Karpas-422 (cell line): ENCODE data around the gene SEPTIN6. TPM values are rescaled to one million over a fixed set of nuclear protein-coding genes. Genes with fewer than 3 reads are reported as not detected.

ENCODE experiments used
- DNase-seq: peaks from one replicate; pipeline ENCODE4 v3.0.0-alpha.2; 2015
- H2AFZ ChIP-seq: fragments of 200-600 bp; sonication (generic); 2 replicates; pipeline ENCODE4 v1.6.1; 2014; ENCODE audit warnings: antibody characterized with exemption, low read length, mixed read lengths
- H3K27ac ChIP-seq: fragments of 200-600 bp; sonication (generic); 2 replicates; pipeline ENCODE4 v1.5.1; 2014; ENCODE audit warnings: mild to moderate bottlenecking, low read length, moderate library complexity
- H3K27me3 ChIP-seq: fragments of 200-600 bp; sonication (generic); 2 replicates; pipeline ENCODE4 v1.6.1; 2014; ENCODE audit warnings: low read length, mixed read lengths
- H3K36me3 ChIP-seq: fragments of 200-600 bp; sonication (generic); 2 replicates; pipeline ENCODE4 v1.6.1; 2014; ENCODE audit warnings: low read length, mixed read lengths; ENCODE audit not compliant: insufficient read depth
- H3K4me1 ChIP-seq: fragments of 200-600 bp; sonication (generic); 2 replicates; pipeline ENCODE4 v1.6.1; 2014; ENCODE audit warnings: mild to moderate bottlenecking, low read length, mixed read lengths
- H3K4me2 ChIP-seq: fragments of 200-600 bp; sonication (generic); 2 replicates; pipeline ENCODE4 v1.6.1; 2014; ENCODE audit warnings: low read length, low read depth, mild to moderate bottlenecking; ENCODE audit not compliant: poor library complexity, severe bottlenecking
- H3K4me3 ChIP-seq: fragments of 200-600 bp; sonication (generic); 2 replicates; pipeline ENCODE4 v1.5.1; 2014; ENCODE audit warnings: mild to moderate bottlenecking, antibody characterized with exemption, low read length, mixed read lengths
- H3K79me2 ChIP-seq: fragments of 200-600 bp; sonication (generic); 2 replicates; pipeline ENCODE4 v1.6.1; 2014; ENCODE audit warnings: mild to moderate bottlenecking, low read length, mixed read lengths
- H3K9ac ChIP-seq: fragments of 200-600 bp; sonication (generic); 2 replicates; pipeline ENCODE4 v1.6.0; 2014; ENCODE audit warnings: low read length
- H3K9me2 ChIP-seq: fragments of 200-600 bp; sonication (generic), shearing (Covaris generic); replicated peaks from 2 replicates; pipeline ENCODE4 v1.6.0; 2014; ENCODE audit warnings: mild to moderate bottlenecking, low read length, moderate library complexity; ENCODE audit not compliant: insufficient read depth
- H3K9me3 ChIP-seq: fragments of 300-700, 200-600 bp; sonication (generic); 2 replicates; pipeline ENCODE4 v1.6.1; 2014; ENCODE audit warnings: low read length, mixed read lengths
- H4K20me1 ChIP-seq: fragments of 200-600 bp; sonication (generic); 2 replicates; pipeline ENCODE4 v1.6.1; 2014; ENCODE audit warnings: mild to moderate bottlenecking, antibody characterized with exemption, low read length, low read depth; ENCODE audit not compliant: insufficient read depth
- total RNA-seq: library from RNA; depleted of rRNA; stranded (reverse); fragments of >200 nt; shearing (Covaris generic); gene quantifications from 2 replicates; pipeline ENCODE4 v1.2.3, GENCODE V29; 2014; ENCODE audit warnings: low replicate concordance; rRNA removed

The SEPTIN6 gene
- 20.2 and 23.2 TPM in 2 replicates for total RNA-seq

- Histone ChIP-seq H3K27me3 (peaks cover 3% of the 10 kb centered on the region; the same call in 1 of the 2 replicates), H3K9me3 (no peaks in the 10 kb centered on the region), H3K9me2 (no peaks in the 10 kb centered on the region), H4K20me1 (no peaks in the 10 kb centered on the region), H3K9ac (peak within 1 kb of the TSS; percentile 71), H3K79me2 (no peaks in the 10 kb centered on the region), H3K4me2 (peak within 1 kb of the TSS; percentile 74), H3K4me3 (peak within 1 kb of the TSS; percentile 65), H3K36me3 (no peaks in the 10 kb centered on the region), H3K4me1 (peaks cover 53% of the 10 kb centered on the region), H2AFZ (peak within 1 kb of the TSS; percentile 68; the same call in 1 of the 2 replicates), H3K27ac (no peak within 1 kb of the TSS)
- DNase-seq: peak; percentile 72
These were observed at the start of gene SEPTIN6 for GRCh38 chrX:119693040-119693995. Gene SEPTIN6, minus strand, starts transcription at chrX:119693168. Its CDS starts 63 bp downstream, at chrX:119693105.

DNA sequence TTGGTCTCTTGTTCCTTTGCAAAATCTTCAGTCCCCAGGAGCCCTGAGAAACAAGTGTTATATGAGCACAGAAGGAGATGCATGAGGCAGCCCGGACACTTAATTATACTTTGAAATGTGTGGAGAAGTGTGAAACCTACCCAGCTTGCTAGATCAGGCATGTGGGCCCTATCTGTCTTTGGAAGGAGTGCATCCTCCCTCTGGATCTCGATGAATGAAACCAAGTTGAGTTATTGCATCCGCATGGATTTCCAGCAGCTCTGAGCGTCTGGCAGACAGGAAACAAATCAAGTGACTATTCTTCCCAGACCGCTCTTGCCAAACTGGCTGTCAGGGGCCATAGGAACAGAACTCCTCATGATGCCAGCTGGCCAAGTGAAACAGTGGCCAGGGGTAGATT is 45.8 kb upstream of the SEPTIN6 start:
- Histone ChIP-seq H3K27ac (no peak overlapping the region), H3K79me2 (no peaks in the 10 kb centered on the region), H3K36me3 (no peaks in the 10 kb centered on the region), H2AFZ (no peak overlapping the region), H4K20me1 (no peaks in the 10 kb centered on the region), H3K9me3 (no peaks in the 10 kb centered on the region), H3K27me3 (no peaks in the 10 kb centered on the region), H3K4me1 (no peaks in the 10 kb centered on the region), H3K4me2 (no peak overlapping the region), H3K4me3 (no peak overlapping the region), H3K9me2 (no peaks in the 10 kb centered on the region), H3K9ac (no peak overlapping the region)
- no peak for DNase-seq

DNA sequence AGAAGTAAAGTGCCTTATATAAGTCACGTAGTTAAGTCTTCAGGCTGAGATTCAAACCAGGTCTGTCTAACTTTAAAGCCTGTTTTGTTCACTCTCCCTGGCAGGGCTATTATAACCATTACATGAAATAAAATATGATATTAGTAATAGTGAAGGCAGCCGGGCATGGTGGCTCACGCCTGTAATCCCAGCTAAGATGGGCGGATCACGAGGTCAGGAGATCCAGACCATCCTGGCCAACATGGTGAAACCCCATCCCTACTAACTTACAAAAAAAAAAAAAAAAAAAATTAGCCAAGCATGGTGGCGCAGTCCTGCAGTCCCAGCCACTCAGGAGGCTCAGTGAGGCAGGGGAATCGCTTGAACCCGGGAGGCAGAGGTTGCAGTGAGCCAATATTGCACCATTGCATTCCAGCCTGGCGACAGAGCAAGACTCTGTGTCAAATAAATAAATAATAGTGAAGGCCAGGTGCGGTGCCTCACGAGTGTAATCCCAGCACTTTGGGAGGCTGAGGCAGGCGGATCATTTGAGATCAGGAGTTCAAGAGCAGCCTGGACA is 43.3 kb upstream of the SEPTIN6 start:
- no peak overlapping the region for H3K9ac ChIP-seq
- no peaks in the 10 kb centered on the region for H3K27me3 ChIP-seq
- H2AFZ ChIP-seq: no peak overlapping the region
- no peak overlapping the region for H3K4me2 ChIP-seq
- no peaks in the 10 kb centered on the region for H4K20me1 ChIP-seq
- H3K79me2 ChIP-seq: no peaks in the 10 kb centered on the region
- no peak for DNase-seq
- H3K9me2 ChIP-seq: no peaks in the 10 kb centered on the region
- H3K4me3 ChIP-seq: no peak overlapping the region
- H3K4me1 ChIP-seq: no peaks in the 10 kb centered on the region
- H3K9me3 ChIP-seq: no peaks in the 10 kb centered on the region
- H3K36me3 ChIP-seq: no peaks in the 10 kb centered on the region
- H3K27ac ChIP-seq: no peak overlapping the region

- no peak for DNase-seq
- Histone ChIP-seq H3K9me2 (no peaks in the 10 kb centered on the region), H3K27ac (no peak overlapping the region), H3K79me2 (no peaks in the 10 kb centered on the region), H3K27me3 (no peaks in the 10 kb centered on the region), H3K36me3 (no peaks in the 10 kb centered on the region), H3K4me3 (no peak overlapping the region), H4K20me1 (no peaks in the 10 kb centered on the region), H3K4me1 (no peaks in the 10 kb centered on the region), H3K9me3 (no peaks in the 10 kb centered on the region), H3K4me2 (no peak overlapping the region), H3K9ac (no peak overlapping the region), H2AFZ (no peak overlapping the region)
These were observed 42.5 kb upstream of the SEPTIN6 start for GRCh38 chrX:119735467-119735866.

- no peak overlapping the region for H3K4me2 ChIP-seq
- no peak overlapping the region for H3K27ac ChIP-seq
- no peaks in the 10 kb centered on the region for H3K36me3 ChIP-seq
- H3K4me3 ChIP-seq: no peak overlapping the region
- H4K20me1 ChIP-seq: no peaks in the 10 kb centered on the region
- DNase-seq: no peak
- H3K4me1 ChIP-seq: no peaks in the 10 kb centered on the region
- H3K9ac ChIP-seq: no peak overlapping the region
- no peaks in the 10 kb centered on the region for H3K9me2 ChIP-seq
- no peaks in the 10 kb centered on the region for H3K79me2 ChIP-seq
- H3K9me3 ChIP-seq: no peaks in the 10 kb centered on the region
- H3K27me3 ChIP-seq: no peaks in the 10 kb centered on the region
- H2AFZ ChIP-seq: no peak overlapping the region
These were observed 42.0 kb upstream of the SEPTIN6 start for GRCh38 chrX:119734897-119735339.

DNA sequence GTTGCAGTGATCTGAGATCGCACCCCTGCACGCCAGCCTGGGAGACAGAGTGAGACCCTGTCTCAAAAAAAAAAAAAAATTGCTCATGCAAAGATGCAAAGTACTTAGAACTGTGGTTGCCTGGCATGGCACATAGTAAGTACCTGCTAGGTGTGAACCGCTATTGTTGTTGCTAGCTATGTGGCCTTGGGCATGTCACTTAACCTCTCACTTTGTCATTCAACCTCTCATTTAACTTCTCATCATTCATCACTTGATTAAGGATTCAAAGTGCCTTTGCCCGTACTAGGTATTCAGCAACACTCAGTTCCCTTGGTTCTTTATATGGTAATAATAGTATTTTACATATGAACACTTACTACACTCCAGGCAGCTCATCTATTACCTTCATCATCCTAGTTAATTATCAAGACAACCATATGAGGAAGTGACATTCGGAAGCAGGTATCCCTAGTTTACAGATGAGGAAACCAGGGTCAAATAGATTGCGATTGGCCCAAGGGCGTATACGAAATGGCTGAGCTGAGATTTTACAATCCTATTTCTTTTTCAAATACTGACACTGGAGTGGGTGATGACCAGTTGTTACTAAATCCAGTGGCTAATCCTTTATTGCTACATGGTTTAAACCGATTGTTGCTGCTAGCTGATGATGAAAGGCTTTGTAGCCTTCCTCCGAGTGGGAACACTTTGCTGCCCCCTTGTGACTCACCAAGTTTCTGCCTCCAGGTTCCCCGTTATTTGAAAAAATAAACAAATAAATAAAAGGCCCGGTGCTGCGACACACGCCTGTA is 36.6 kb upstream of the SEPTIN6 start:
- H4K20me1 ChIP-seq: no peaks in the 10 kb centered on the region
- no peaks in the 10 kb centered on the region for H3K9me2 ChIP-seq
- no peak overlapping the region for H2AFZ ChIP-seq
- DNase-seq: peak; percentile 84
- no peaks in the 10 kb centered on the region for H3K79me2 ChIP-seq
- H3K27me3 ChIP-seq: no peaks in the 10 kb centered on the region
- H3K4me3 ChIP-seq: no peak overlapping the region
- H3K4me2 ChIP-seq: no peak overlapping the region
- H3K9ac ChIP-seq: no peak overlapping the region
- no peaks in the 10 kb centered on the region for H3K36me3 ChIP-seq
- H3K27ac ChIP-seq: no peak overlapping the region
- no peaks in the 10 kb centered on the region for H3K4me1 ChIP-seq
- no peaks in the 10 kb centered on the region for H3K9me3 ChIP-seq

DNA sequence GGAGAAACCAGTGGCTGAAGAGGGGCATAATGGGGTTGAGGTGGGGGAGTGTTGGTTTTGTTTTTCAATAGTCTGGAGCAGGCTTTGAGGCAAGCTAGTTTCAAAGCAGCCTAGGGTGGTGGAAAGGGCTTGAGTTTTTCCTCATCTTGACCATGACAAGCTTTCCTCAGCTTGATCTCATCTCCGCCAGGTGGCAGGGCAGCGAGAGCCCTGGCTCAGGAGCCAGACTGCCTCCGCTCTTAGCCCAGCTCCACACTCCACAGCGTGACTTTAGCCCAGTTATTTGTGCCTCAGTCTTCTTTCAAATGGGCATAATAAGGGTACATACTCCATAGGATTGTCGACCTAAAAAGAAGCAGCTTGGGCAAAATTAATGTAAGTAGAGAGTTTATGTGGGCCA is 35.5 kb upstream of the SEPTIN6 start:
- DNase-seq: peak; percentile 51
- H3K4me2 ChIP-seq: no peak overlapping the region

More for the DNA sequence above, 35.5 kb upstream of the SEPTIN6 start:
- Histone ChIP-seq H3K27ac (no peak overlapping the region), H3K9me3 (no peaks in the 10 kb centered on the region), H3K4me1 (no peaks in the 10 kb centered on the region), H3K79me2 (no peaks in the 10 kb centered on the region), H3K4me3 (no peak overlapping the region), H2AFZ (no peak overlapping the region), H3K27me3 (no peaks in the 10 kb centered on the region), H3K9me2 (no peaks in the 10 kb centered on the region), H3K36me3 (no peaks in the 10 kb centered on the region), H3K9ac (no peak overlapping the region), H4K20me1 (no peaks in the 10 kb centered on the region)
